ENCODE data around the gene ABHD13.
"Not testable (repeated sequence)": the region's sequence is repeated elsewhere in the genome, so short reads cannot be mapped to it uniquely, and the experiment has no call there.

Gene ABHD13

GRCh38 chr13:108225440-108225839 is 7.2 kb downstream of the ABHD13 start:
- DNase-seq, result no peak

GRCh38 chr13:108226184-108226583 is 8.0 kb downstream of the ABHD13 start:
- no peak for DNase-seq

- no peak for DNase-seq
These were observed 9.6 kb downstream of the ABHD13 start for GRCh38 chr13:108227651-108228272.

GRCh38 chr13:108230377-108230776 is 12.2 kb downstream of the ABHD13 start:
- no peak for DNase-seq

GRCh38 chr13:108249150-108249549 is 31.0 kb downstream of the ABHD13 start:
- DNase-seq, result no peak

GRCh38 chr13:108257248-108257647 is 39.1 kb downstream of the ABHD13 start:
- no peak for DNase-seq

- no peak for DNase-seq
These were observed 45.6 kb downstream of the ABHD13 start for GRCh38 chr13:108263621-108264355.

GRCh38 chr13:108266321-108266990 is 48.3 kb downstream of the ABHD13 start:
- no peak for DNase-seq

- no peak for DNase-seq
These were observed 49.2 kb downstream of the ABHD13 start for GRCh38 chr13:108267347-108267746.

- DNase-seq, result not testable (repeated sequence)
These were observed 49.7 kb downstream of the ABHD13 start for GRCh38 chr13:108267855-108268254.

GRCh38 chr13:108268466-108269112 is 50.4 kb downstream of the ABHD13 start:
- DNase-seq, result no peak

GRCh38 chr13:108269601-108270328 is 51.6 kb downstream of the ABHD13 start, which contains the start of gene TNFSF13B:
Gene TNFSF13B (plus strand): TSS chr13:108269718. CDS start chr13:108269896, 178 bp downstream.
- no peak for DNase-seq

- DNase-seq, result no peak
These were observed 52.2 kb downstream of the ABHD13 start for GRCh38 chr13:108270442-108270841.

- DNase-seq, result no peak
These were observed 54.1 kb downstream of the ABHD13 start for GRCh38 chr13:108272333-108272732.

GRCh38 chr13:108273429-108274118 is 55.4 kb downstream of the ABHD13 start:
- DNase-seq, result no peak

GRCh38 chr13:108274718-108275117 is 56.5 kb downstream of the ABHD13 start:
- no peak for DNase-seq

GRCh38 chr13:108276060-108276459 is 57.9 kb downstream of the ABHD13 start:
- DNase-seq, result no peak

- DNase-seq, result no peak
These were observed 60.3 kb downstream of the ABHD13 start for GRCh38 chr13:108278466-108278865.

- DNase-seq, result no peak
These were observed 63.7 kb downstream of the ABHD13 start for GRCh38 chr13:108281901-108282300.

GRCh38 chr13:108283110-108283509 is 64.9 kb downstream of the ABHD13 start:
- DNase-seq, result no peak
